Stimulated activated CD4-positive, alpha-beta T cell treated with anti-CD3 and anti-CD28 coated beads, TNF-alpha, amount 100 ng/mL, for 1 hour (primary cell): ENCODE data around the gene TXNRD2.

Source experiments
- DNase-seq, 3 donors: peaks; one replicate each; pipeline ENCODE4 v3.0.0-alpha.2; 2020; ENCODE audit warnings: low read depth in 3 of 3, low spot score in 1 of 3

The TXNRD2 gene

DNA sequence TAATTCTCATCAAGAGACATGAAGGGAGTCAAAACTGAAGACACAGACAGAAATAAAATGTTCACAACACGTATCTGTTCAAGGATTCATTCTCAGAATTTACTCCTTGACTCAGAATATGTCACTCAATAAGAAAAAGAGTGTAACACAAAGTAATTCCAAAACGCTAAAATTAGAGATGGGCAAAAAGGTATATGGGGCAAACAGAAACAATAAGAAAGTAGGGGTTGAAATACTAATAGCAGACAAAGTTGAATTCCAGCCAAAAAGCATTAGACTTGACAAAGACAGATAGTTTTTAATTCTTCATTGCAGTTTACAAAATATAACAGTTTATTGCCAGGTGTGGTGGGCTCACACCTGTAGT lies 113.6 kb downstream of the TXNRD2 start:
- no peak for DNase-seq

DNA sequence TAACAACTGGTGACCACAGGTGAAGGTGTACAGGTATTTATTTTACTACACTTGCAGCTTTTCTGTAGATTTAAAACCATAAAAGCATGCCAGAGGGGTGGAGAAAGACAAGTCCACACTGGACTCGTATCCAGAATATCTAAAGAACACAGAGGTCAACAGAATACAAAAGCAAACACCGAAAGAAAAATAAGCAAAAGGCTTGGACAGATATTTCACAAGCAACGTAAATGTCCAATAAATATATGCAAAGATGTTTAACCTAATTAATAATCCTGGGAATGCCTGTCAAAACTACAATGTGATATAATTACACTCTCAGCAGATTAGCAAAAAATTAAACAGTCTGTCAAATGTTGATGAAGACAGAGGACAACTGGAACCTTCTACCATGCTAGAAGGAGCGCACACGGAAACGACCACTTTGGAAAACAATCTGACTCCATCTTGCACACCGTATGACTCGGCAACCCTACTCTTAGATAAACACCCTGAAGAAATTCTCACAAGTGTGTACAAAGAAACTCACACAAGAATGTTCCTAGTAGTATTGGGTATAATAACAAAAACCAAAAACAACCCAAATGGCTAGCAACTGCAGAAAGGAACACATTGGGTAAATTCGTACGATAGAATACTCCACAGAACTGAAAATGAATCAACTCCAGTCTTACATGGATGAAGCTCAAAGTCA lies 114.1 kb downstream of the TXNRD2 start:
- no peak for DNase-seq

DNA sequence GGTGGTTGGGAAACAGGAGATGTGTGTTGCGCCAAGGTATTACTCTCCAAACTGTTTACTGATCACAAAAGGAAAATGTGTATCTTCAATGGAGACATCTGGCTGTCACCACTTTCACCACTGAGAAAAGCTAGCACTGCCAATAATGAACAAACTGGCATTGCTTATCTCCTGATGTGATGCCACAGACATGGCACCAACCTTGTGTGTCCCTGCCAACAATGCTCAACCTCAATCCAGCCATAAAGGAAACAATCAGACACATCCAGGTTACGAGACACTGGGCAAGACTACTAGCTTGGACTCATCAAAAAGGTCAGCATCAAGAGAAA lies 115.0 kb downstream of the TXNRD2 start:
- DNase-seq = no peak

DNA sequence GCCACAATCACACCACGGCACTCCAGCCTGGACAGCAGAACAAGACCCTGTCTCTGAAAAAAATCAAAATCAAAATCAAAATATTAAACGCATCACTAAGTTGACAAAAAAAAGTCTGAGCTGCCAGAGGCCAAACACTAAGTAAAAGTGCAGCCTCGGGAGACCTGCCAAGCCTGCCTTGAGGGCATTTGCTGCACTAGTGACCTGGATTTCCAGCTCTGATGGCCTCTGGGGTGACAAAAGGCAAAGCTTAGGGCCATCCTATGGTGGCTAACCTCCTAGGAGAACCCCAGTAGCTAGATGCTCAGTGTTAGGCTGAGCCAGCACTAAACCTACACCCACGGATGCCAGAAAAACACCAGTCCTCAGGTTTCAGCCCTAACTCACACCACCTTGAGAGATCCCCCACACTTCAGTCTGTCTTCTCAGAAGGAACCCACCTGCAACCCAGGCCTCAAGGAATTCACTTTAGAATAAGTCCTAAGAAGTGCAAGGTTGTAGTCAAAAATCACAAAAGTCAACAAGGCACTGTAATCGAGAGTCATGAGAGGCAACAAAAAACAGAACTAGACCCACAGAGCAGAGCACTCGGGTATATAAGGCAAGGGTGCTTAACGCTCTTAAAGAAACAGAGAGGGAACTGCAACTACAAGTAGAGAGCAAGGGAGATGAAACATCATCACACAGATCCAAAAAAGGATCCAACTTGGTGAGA lies 115.6 kb downstream of the TXNRD2 start:
- DNase-seq = no peak
